DND-41 (cell line): ENCODE measurements around the gene MCC.

Source experiments
- ATAC-seq: fragments of 200-7000 bp; cut with Tn5 transposase; 3 replicates; pipeline ENCODE4 v1.9.1; 2021; ENCODE audit warnings: low read depth; ENCODE audit not compliant: insufficient read depth
- DNase-seq: peaks from one replicate; pipeline ENCODE4 v3.0.0-alpha.2; 2020
- H2AFZ ChIP-seq: 2 replicates; pipeline ENCODE4 v1.6.0; 2012; ENCODE audit warnings: low read depth, low read length
- H3K27ac ChIP-seq: 2 replicates; pipeline ENCODE4 v1.5.1; 2012; ENCODE audit warnings: low read length, inconsistent platforms
- H3K27me3 ChIP-seq: fragments of 200-600 bp; sonication (generic); 2 replicates; pipeline ENCODE4 v1.6.0; 2012; ENCODE audit warnings: low read length, mild to moderate bottlenecking, inconsistent platforms; ENCODE audit not compliant: insufficient read depth, poor library complexity
- H3K36me3 ChIP-seq: 2 replicates; pipeline ENCODE4 v1.5.1; 2012; ENCODE audit warnings: low read length, inconsistent platforms; ENCODE audit not compliant: insufficient read depth
- H3K4me1 ChIP-seq: 2 replicates; pipeline ENCODE4 v1.5.1; 2012; ENCODE audit warnings: mild to moderate bottlenecking, low read length; ENCODE audit not compliant: insufficient read depth
- H3K4me2 ChIP-seq: 2 replicates; pipeline ENCODE4 v1.6.0; 2012; ENCODE audit warnings: mild to moderate bottlenecking, moderate library complexity, low read length, inconsistent platforms; ENCODE audit not compliant: insufficient read depth
- H3K4me3 ChIP-seq, 2 experiments: fragments of 200-600 bp in 1 of 2; shearing (Covaris generic) in 1 of 2; 2 replicates each; pipeline ENCODE4 v1.5.1; 2012 to 2016; ENCODE audit warnings: inconsistent platforms in 2 of 2, low read length in 2 of 2, mild to moderate bottlenecking in 2 of 2, low read depth in 1 of 2, moderate library complexity in 1 of 2
- H3K79me2 ChIP-seq: 2 replicates; pipeline ENCODE4 v1.6.0; 2012; ENCODE audit warnings: low read length, inconsistent platforms; ENCODE audit not compliant: insufficient read depth
- H3K9ac ChIP-seq: 2 replicates; pipeline ENCODE4 v1.6.0; 2012; ENCODE audit warnings: low read depth, mild to moderate bottlenecking, inconsistent platforms, low read length, moderate library complexity
- H3K9me3 ChIP-seq: 2 replicates; pipeline ENCODE4 v1.5.1; 2012; ENCODE audit warnings: low read length, moderate library complexity, mild to moderate bottlenecking, inconsistent platforms; ENCODE audit not compliant: insufficient read depth, severe bottlenecking
- H4K20me1 ChIP-seq: 2 replicates; pipeline ENCODE4 v1.6.0; 2012; ENCODE audit warnings: low read length; ENCODE audit not compliant: insufficient read depth
- CTCF ChIP-seq: IDR thresholded peaks from 2 replicates; pipeline ENCODE4 v1.5.1; 2012; ENCODE audit warnings: borderline replicate concordance, low read length, moderate library complexity, mild to moderate bottlenecking; ENCODE audit not compliant: poor library complexity, severe bottlenecking; ENCODE audit errors: extremely low read depth
- EZH2 ChIP-seq: IDR thresholded peaks from 3 replicates; pipeline ENCODE4 v1.6.1; 2012; ENCODE audit warnings: borderline replicate concordance, low read depth, mild to moderate bottlenecking, moderate library complexity, low read length, inconsistent platforms; ENCODE audit not compliant: severe bottlenecking

MCC gene

GRCh38 chr5:113394658-113395057 lies 93.6 kb downstream of the MCC start:
- no peaks in the 10 kb centered on the region for H3K27me3 ChIP-seq
- no peak for TF ChIP-seq EZH2
- TF ChIP-seq CTCF: no peak
- no peaks in the 10 kb centered on the region for H3K4me1 ChIP-seq
- no peak overlapping the region for H3K27ac ChIP-seq
- no peaks in the 10 kb centered on the region for H3K79me2 ChIP-seq
- no peak overlapping the region for H3K4me3 ChIP-seq
- no peak overlapping the region for H3K9ac ChIP-seq
- no peaks in the 10 kb centered on the region for H3K9me3 ChIP-seq
- H2AFZ ChIP-seq: no peak overlapping the region
- no peaks in the 10 kb centered on the region for H3K36me3 ChIP-seq
- no peaks in the 10 kb centered on the region for H4K20me1 ChIP-seq
- ATAC-seq (no peak), DNase-seq (no peak)
- H3K4me2 ChIP-seq: no peak overlapping the region

GRCh38 chr5:113390224-113390623 lies 98.0 kb downstream of the MCC start:
- Histone ChIP-seq H3K27ac (no peak overlapping the region), H3K9ac (no peak overlapping the region), H2AFZ (no peak overlapping the region), H3K79me2 (no peaks in the 10 kb centered on the region), H3K4me3 (no peak overlapping the region), H3K9me3 (no peaks in the 10 kb centered on the region), H3K4me2 (no peak overlapping the region), H4K20me1 (no peaks in the 10 kb centered on the region), H3K27me3 (no peaks in the 10 kb centered on the region), H3K36me3 (no peaks in the 10 kb centered on the region), H3K4me1 (no peaks in the 10 kb centered on the region)
- TF ChIP-seq EZH2 (no peak), CTCF (no peak)
- no peak for ATAC-seq
- no peak for DNase-seq

GRCh38 chr5:113389116-113389515 lies 99.1 kb downstream of the MCC start:
- Histone ChIP-seq H3K79me2 (no peaks in the 10 kb centered on the region), H3K27ac (no peak overlapping the region), H3K4me3 (no peak overlapping the region), H3K36me3 (no peaks in the 10 kb centered on the region), H3K27me3 (no peaks in the 10 kb centered on the region), H3K9ac (no peak overlapping the region), H3K9me3 (no peaks in the 10 kb centered on the region), H3K4me1 (no peaks in the 10 kb centered on the region), H3K4me2 (no peak overlapping the region), H2AFZ (no peak overlapping the region), H4K20me1 (no peaks in the 10 kb centered on the region)
- no peak for DNase-seq
- no peak for ATAC-seq
- TF ChIP-seq CTCF (no peak), EZH2 (no peak)

GRCh38 chr5:113387844-113388243 lies 100.4 kb downstream of the MCC start:
- ATAC-seq (no peak; the same call in 2 of the 3 replicates), DNase-seq (no peak)
- H3K9ac ChIP-seq: no peak overlapping the region
- no peak for TF ChIP-seq CTCF
- no peak for TF ChIP-seq EZH2
- H4K20me1 ChIP-seq: no peaks in the 10 kb centered on the region
- H3K9me3 ChIP-seq: no peaks in the 10 kb centered on the region
- H2AFZ ChIP-seq: no peak overlapping the region
- H3K4me2 ChIP-seq: no peak overlapping the region
- no peak overlapping the region for H3K4me3 ChIP-seq
- H3K27me3 ChIP-seq: no peaks in the 10 kb centered on the region
- no peaks in the 10 kb centered on the region for H3K79me2 ChIP-seq
- no peaks in the 10 kb centered on the region for H3K36me3 ChIP-seq
- H3K27ac ChIP-seq: no peak overlapping the region
- H3K4me1 ChIP-seq: no peaks in the 10 kb centered on the region
